Breast epithelium (tissue), 4 donors: ENCODE results near the gene APPL2. TPM values are rescaled to one million over a fixed set of nuclear protein-coding genes. Genes with fewer than 3 reads are reported as not detected.
"Not testable (repeated sequence)": the region's sequence is repeated elsewhere in the genome, so short reads cannot be mapped to it uniquely, and the experiment has no call there.

ENCODE experiments used
- DNase-seq, 2 donors: peaks; one replicate each; pipeline ENCODE4 v3.0.0-alpha.2; 2019; ENCODE audit warnings: low spot score in 2 of 2
- H3K27ac ChIP-seq, 2 donors: fragments of 200-600 bp; sonication (generic) in 1 of 2; one replicate each; pipeline ENCODE4 v1.5.1; 2016 to 2019; ENCODE audit warnings: mild to moderate bottlenecking in 1 of 2
- H3K27me3 ChIP-seq, 2 donors: fragments of 200-600 bp; sonication (generic) in 1 of 2; one replicate each; pipeline versions ENCODE4 v1.5.1 to v1.6.0; 2017 to 2019; ENCODE audit warnings: control low read depth in 1 of 2, mild to moderate bottlenecking in 1 of 2
- H3K36me3 ChIP-seq: fragments of 200-600 bp; one replicate; pipeline ENCODE4 v1.5.1; 2019
- H3K4me1 ChIP-seq, 2 donors: fragments of 200-600 bp; sonication (generic); one replicate each; pipeline ENCODE4 v1.5.1; 2016 to 2019; ENCODE audit warnings: control low read depth in 1 of 2
- H3K4me3 ChIP-seq, 3 donors: fragments of 200-600 bp; sonication (generic); 1 replicate in 2 of 3; 2 replicates in 1 of 3; pipeline ENCODE4 v1.5.1; 2016 to 2019; ENCODE audit warnings: mild to moderate bottlenecking in 3 of 3, moderate library complexity in 2 of 3
- H3K9me3 ChIP-seq, 2 donors: fragments of 200-600 bp; sonication (generic) in 1 of 2; one replicate each; pipeline ENCODE4 v1.5.1; 2016 to 2019; ENCODE audit warnings: control low read depth in 1 of 2
- CTCF ChIP-seq, 3 donors: fragments of 450-650 bp; IDR thresholded peaks; one replicate each; pipeline ENCODE4 v1.5.1; 2016 to 2017; ENCODE audit warnings: antibody characterized with exemption in 3 of 3, mild to moderate bottlenecking in 3 of 3, moderate library complexity in 3 of 3
- POLR2A ChIP-seq: fragments of 450-650 bp; IDR thresholded peaks from one replicate; pipeline ENCODE4 v1.6.1; 2016; ENCODE audit warnings: antibody characterized with exemption, mild to moderate bottlenecking, moderate library complexity
- POLR2AphosphoS5 ChIP-seq, 3 donors: sonication (generic); formaldehyde crosslinking; IDR thresholded peaks; one replicate each; pipeline ENCODE4 v1.6.1; 2017; ENCODE audit warnings: antibody characterized with exemption in 3 of 3
- intact Hi-C: fragments of 100-400 bp; cut with DNase I; formaldehyde crosslinking; loops from one replicate; pipeline ENCODE4 v1.15.1; 2023; ENCODE audit warnings: low total_unique reads
- total RNA-seq, 3 donors: library from RNA; depleted of rRNA; stranded (reverse); fragments of >200 nt; gene quantifications; one replicate each; pipeline ENCODE4 v1.1.0, GENCODE V29; 2016

The APPL2 gene
- total RNA-seq, 3 donors from 2014 or later: 73.0 to 130 (median 89.1) TPM

GRCh38 chr12:105194947-105195346, 41.0 kb downstream of the APPL2 start:
- Histone ChIP-seq H3K4me1 (no peaks in the 10 kb centered on the region), H3K4me3 (no peak overlapping the region), H3K27me3 (no peaks in the 10 kb centered on the region), H3K36me3 (no peaks in the 10 kb centered on the region), H3K9me3 (no peaks in the 10 kb centered on the region), H3K27ac (no peak overlapping the region)
- TF ChIP-seq POLR2A (no peak), POLR2AphosphoS5 (IDR thresholded peaks at IDR 0.05) (no peak), CTCF (IDR thresholded peaks at IDR 0.05) (no peak)
- intact Hi-C loops: no loop called here
- no peak for DNase-seq

GRCh38 chr12:105192624-105193225, 43.2 kb downstream of the APPL2 start:
- Histone ChIP-seq H3K27ac (no peak overlapping the region), H3K4me3 (no peak overlapping the region), H3K27me3 (no peaks in the 10 kb centered on the region), H3K9me3 (no peaks in the 10 kb centered on the region), H3K36me3 (no peaks in the 10 kb centered on the region), H3K4me1 (no peaks in the 10 kb centered on the region)
- intact Hi-C loops: no loop called here
- TF ChIP-seq POLR2AphosphoS5 (IDR thresholded peaks at IDR 0.05): no peak
- TF ChIP-seq POLR2A: no peak
- TF ChIP-seq CTCF (IDR thresholded peaks at IDR 0.05): no peak
- DNase-seq: no peak

DNA sequence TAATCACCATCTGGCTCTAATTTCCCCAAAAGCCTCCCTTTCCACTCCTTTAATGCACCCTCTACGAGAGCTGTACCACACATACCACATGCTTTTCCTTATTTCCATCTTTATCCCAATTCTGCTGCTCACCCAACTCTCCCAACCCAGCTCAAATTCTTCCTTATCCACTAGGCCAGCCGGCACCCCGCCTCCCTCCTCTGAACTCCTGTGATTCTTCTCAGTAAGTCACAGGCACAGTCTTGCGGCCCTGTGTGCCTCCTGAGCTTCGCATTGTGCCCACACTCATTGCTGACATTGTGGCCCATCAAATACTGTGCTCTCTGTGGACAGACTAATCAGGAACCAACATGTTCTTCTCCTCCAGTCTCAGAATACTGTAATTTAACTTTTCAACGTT, 45.4 kb downstream of the APPL2 start:
- H3K27ac ChIP-seq: no peak overlapping the region
- no peaks in the 10 kb centered on the region for H3K36me3 ChIP-seq
- H3K4me3 ChIP-seq: no peak overlapping the region
- no peaks in the 10 kb centered on the region for H3K4me1 ChIP-seq
- H3K27me3 ChIP-seq: no peaks in the 10 kb centered on the region
- intact Hi-C loops: no loop called here
- H3K9me3 ChIP-seq: no peaks in the 10 kb centered on the region
- no peak for DNase-seq
- TF ChIP-seq CTCF (IDR thresholded peaks at IDR 0.05) (no peak), POLR2AphosphoS5 (IDR thresholded peaks at IDR 0.05) (no peak), POLR2A (no peak)

- intact Hi-C loops: no loop called here
- H3K4me1 ChIP-seq: no peaks in the 10 kb centered on the region
- H3K4me3 ChIP-seq: no peak overlapping the region
- no peaks in the 10 kb centered on the region for H3K9me3 ChIP-seq
- DNase-seq: no peak
- no peak for TF ChIP-seq CTCF (IDR thresholded peaks at IDR 0.05)
- no peak for TF ChIP-seq POLR2A
- no peak for TF ChIP-seq POLR2AphosphoS5 (IDR thresholded peaks at IDR 0.05)
- H3K27me3 ChIP-seq: no peaks in the 10 kb centered on the region
- no peaks in the 10 kb centered on the region for H3K36me3 ChIP-seq
- H3K27ac ChIP-seq: no peak overlapping the region
Measured at GRCh38 chr12:105189293-105189692, 46.7 kb downstream of the APPL2 start.

- H3K36me3 ChIP-seq, H3K27ac ChIP-seq, H3K9me3 ChIP-seq, DNase-seq, H3K4me1 ChIP-seq, H3K27me3 ChIP-seq, H3K4me3 ChIP-seq, intact Hi-C loops: not testable (repeated sequence)
Measured at GRCh38 chr12:105183976-105184375, 52.0 kb downstream of the APPL2 start.

- H3K4me1 ChIP-seq, DNase-seq, H3K27ac ChIP-seq, H3K27me3 ChIP-seq, H3K9me3 ChIP-seq, H3K4me3 ChIP-seq, intact Hi-C loops, H3K36me3 ChIP-seq: not testable (repeated sequence)
Measured at GRCh38 chr12:105183406-105183805, 52.6 kb downstream of the APPL2 start.

DNA sequence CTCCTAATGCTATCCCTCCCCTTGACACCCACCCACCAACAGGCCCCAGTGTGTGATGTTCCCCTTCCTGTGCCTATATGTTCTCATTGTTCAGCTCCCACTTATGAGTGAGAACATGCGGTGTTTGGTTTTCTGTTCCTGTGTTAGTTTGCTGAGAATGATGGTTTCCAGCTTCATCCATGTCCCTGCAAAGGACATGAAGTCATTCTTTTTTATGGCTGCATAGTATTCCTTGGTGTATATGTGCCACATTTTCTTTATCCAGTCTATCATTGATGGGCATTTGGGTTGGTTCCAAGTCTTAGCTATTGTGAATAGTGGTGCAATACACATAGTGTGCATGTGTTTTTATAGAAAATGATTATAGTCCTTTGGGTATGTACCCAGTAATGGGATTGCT, 56.9 kb downstream of the APPL2 start:
- DNase-seq, H3K9me3 ChIP-seq, H3K27ac ChIP-seq, H3K4me3 ChIP-seq, intact Hi-C loops, H3K27me3 ChIP-seq, H3K36me3 ChIP-seq, H3K4me1 ChIP-seq: not testable (repeated sequence)
